ENCODE measurements around the gene KCNQ1. TPM values are rescaled to one million over a fixed set of nuclear protein-coding genes. Genes with fewer than 3 reads are reported as not detected.
A peak's percentile ranks its signal among the peaks of the same experiment; 100 is the strongest.

Gene KCNQ1
- total RNA-seq, 4 donors from 2014 or later: 0.89 to 2.2 (median 1.3) TPM

- peak in 1 of 2 donors; percentile 21 for DNase-seq (ENCODE audit: low spot score in 2 of 2)
- WGBS: 82% methylated on average over 16 of the region's 16 CpGs
- no peak overlapping the region for H3K27ac ChIP-seq
- H3K4me3 ChIP-seq: no peak overlapping the region
- no peaks in the 10 kb centered on the region for H3K4me1 ChIP-seq
- no peaks in the 10 kb centered on the region for H3K36me3 ChIP-seq
- H3K27me3 ChIP-seq: no peaks in the 10 kb centered on the region
- H3K9me3 ChIP-seq: no peaks in the 10 kb centered on the region
- no peak for TF ChIP-seq EP300 (IDR thresholded peaks at IDR 0.05)
- TF ChIP-seq CTCF (IDR thresholded peaks at IDR 0.05): no peak
- no peak for TF ChIP-seq POLR2A (IDR thresholded peaks at IDR 0.05)
- TF ChIP-seq POLR2AphosphoS5 (IDR thresholded peaks at IDR 0.05): no peak
These were observed 109.8 kb downstream of the KCNQ1 start for GRCh38 chr11:2554338-2555207.

GRCh38 chr11:2555336-2555735 lies 110.5 kb downstream of the KCNQ1 start:
- Histone ChIP-seq H3K36me3 (no peaks in the 10 kb centered on the region), H3K27me3 (no peaks in the 10 kb centered on the region), H3K4me3 (no peak overlapping the region), H3K27ac (no peak overlapping the region), H3K4me1 (no peaks in the 10 kb centered on the region), H3K9me3 (no peaks in the 10 kb centered on the region)
- no peak for DNase-seq (ENCODE audit: low spot score in 2 of 2)
- no peak for TF ChIP-seq POLR2AphosphoS5 (IDR thresholded peaks at IDR 0.05)
- no peak for TF ChIP-seq POLR2A (IDR thresholded peaks at IDR 0.05)
- no peak for TF ChIP-seq CTCF (IDR thresholded peaks at IDR 0.05)
- 81% methylated on average over 7 of the region's 11 CpGs for WGBS

DNA sequence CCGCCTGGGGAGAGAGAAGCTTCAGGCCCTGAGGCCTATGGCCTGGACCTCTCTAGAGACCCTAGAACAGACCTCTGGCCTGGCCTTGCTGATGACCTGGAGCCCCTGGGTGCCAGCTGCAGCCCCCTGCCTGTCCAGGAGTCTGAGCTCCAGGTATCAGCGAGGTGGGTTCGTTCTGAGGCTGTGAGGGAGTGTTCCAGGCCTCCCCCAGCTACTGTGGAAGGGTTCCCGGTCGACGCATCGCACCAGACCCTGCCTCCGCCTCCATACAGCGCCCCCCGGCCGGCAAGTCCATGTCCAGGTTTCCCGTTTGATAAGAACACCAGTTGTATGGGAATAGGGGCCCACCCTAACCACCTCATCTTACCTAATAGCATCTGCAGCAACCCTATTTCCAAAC lies 111.1 kb downstream of the KCNQ1 start:
- TF ChIP-seq POLR2AphosphoS5 (IDR thresholded peaks at IDR 0.05) (no peak), EP300 (IDR thresholded peaks at IDR 0.05) (no peak), CTCF (IDR thresholded peaks at IDR 0.05) (no peak), POLR2A (IDR thresholded peaks at IDR 0.05) (no peak)
- H3K36me3 ChIP-seq: no peaks in the 10 kb centered on the region
- H3K27me3 ChIP-seq: no peaks in the 10 kb centered on the region
- H3K4me1 ChIP-seq: no peaks in the 10 kb centered on the region
- no peaks in the 10 kb centered on the region for H3K9me3 ChIP-seq
- 89% methylated on average over 10 of the region's 12 CpGs for WGBS
- H3K4me3 ChIP-seq: no peak overlapping the region
- DNase-seq (ENCODE audit: low spot score in 2 of 2): peak in 1 of 2 donors; percentile 31
- H3K27ac ChIP-seq: no peak overlapping the region

DNA sequence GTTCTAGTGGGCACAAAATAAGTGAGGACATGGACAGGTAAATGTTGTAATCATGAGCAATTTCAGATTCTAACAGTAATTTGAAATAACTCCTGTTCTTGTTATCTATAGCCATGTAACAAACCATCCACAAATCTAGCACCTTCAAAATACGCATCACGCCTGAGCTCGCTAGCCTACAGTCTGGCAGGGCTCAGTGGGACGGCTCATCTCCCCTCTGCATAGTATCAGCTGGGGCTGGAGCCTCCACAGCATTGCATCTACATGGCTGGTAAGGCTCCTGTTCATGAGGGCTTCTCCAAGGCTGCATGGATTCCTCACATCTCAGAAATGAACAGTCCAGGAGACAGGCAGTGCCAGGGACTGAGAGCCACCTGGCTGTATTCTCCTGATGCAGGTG lies 112.6 kb downstream of the KCNQ1 start:
- H3K4me1 ChIP-seq: no peaks in the 10 kb centered on the region
- H3K27me3 ChIP-seq: no peaks in the 10 kb centered on the region
- WGBS: 93% methylated on average over 4 of the region's 4 CpGs
- H3K9me3 ChIP-seq: no peaks in the 10 kb centered on the region
- H3K4me3 ChIP-seq: no peak overlapping the region
- H3K36me3 ChIP-seq: no peaks in the 10 kb centered on the region
- no peak overlapping the region for H3K27ac ChIP-seq
- DNase-seq (ENCODE audit: low spot score in 2 of 2): peak in 1 of 2 donors; percentile 8
- no peak for TF ChIP-seq CTCF (IDR thresholded peaks at IDR 0.05)
- TF ChIP-seq POLR2AphosphoS5 (IDR thresholded peaks at IDR 0.05): no peak
- TF ChIP-seq EP300 (IDR thresholded peaks at IDR 0.05): no peak
- no peak for TF ChIP-seq POLR2A (IDR thresholded peaks at IDR 0.05)

DNA sequence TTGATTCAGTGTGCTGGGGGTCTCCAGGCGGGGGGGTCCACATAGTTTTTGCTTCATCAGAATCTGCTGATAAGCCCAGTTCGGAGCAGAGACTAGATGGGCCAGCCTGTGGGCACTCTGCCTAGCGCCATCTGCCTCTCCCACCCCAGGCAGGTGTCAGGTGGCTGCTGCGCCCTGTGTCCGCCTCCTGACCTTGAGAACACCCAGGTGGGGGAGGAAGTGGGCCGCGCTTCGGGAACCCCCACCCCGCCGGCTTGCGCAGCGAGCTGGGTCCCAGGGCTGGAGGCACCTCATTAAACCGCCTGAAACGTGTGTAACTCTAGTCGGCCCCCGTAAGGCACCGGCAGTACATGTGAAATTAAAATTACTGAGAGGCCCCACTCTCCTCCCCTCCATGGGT lies 113.6 kb downstream of the KCNQ1 start:
- 95% methylated on average over 8 of the region's 17 CpGs for WGBS
- Histone ChIP-seq H3K36me3 (no peaks in the 10 kb centered on the region), H3K27me3 (no peaks in the 10 kb centered on the region), H3K9me3 (no peaks in the 10 kb centered on the region), H3K4me1 (no peaks in the 10 kb centered on the region), H3K27ac (no peak overlapping the region), H3K4me3 (no peak overlapping the region)
- DNase-seq (ENCODE audit: low spot score in 2 of 2): peak in 1 of 2 donors; percentile 44
- TF ChIP-seq POLR2AphosphoS5 (IDR thresholded peaks at IDR 0.05) (no peak), EP300 (IDR thresholded peaks at IDR 0.05) (no peak), CTCF (IDR thresholded peaks at IDR 0.05) (no peak), POLR2A (IDR thresholded peaks at IDR 0.05) (no peak)
